ENCODE measurements around the gene SPRED3.
"Not testable (repeated sequence)": the region's sequence is repeated elsewhere in the genome, so short reads cannot be mapped to it uniquely, and the experiment has no call there.

Gene SPRED3

GRCh38 chr19:38392707-38393308, 4.3 kb downstream of the SPRED3 start:
- DNase-seq: no peak

- DNase-seq: peak; percentile 88
Measured at GRCh38 chr19:38394488-38394887, 6.0 kb downstream of the SPRED3 start.

- peak; percentile 78 for DNase-seq
Measured at GRCh38 chr19:38395381-38396114, 7.1 kb downstream of the SPRED3 start.

- DNase-seq: no peak
Measured at GRCh38 chr19:38399081-38399480, 10.6 kb downstream of the SPRED3 start.

GRCh38 chr19:38399537-38399936, 11.0 kb downstream of the SPRED3 start:
- DNase-seq: no peak

GRCh38 chr19:38400361-38400760, 11.9 kb downstream of the SPRED3 start:
- DNase-seq: no peak

GRCh38 chr19:38401148-38401547, 12.7 kb downstream of the SPRED3 start:
- no peak for DNase-seq

GRCh38 chr19:38402623-38402966, 14.1 kb downstream of the SPRED3 start:
- DNase-seq: no peak

GRCh38 chr19:38402967-38403674, 14.6 kb downstream of the SPRED3 start, which contains the start of gene FAM98C:
Gene FAM98C (plus strand): TSS chr19:38403093. CDS start chr19:38403154, 61 bp downstream.
- DNase-seq: peak; percentile 99

GRCh38 chr19:38404858-38405257, 16.4 kb downstream of the SPRED3 start:
- no peak for DNase-seq

- DNase-seq: no peak
Measured at GRCh38 chr19:38405276-38405675, 16.8 kb downstream of the SPRED3 start.

- DNase-seq: no peak
Measured at GRCh38 chr19:38409631-38410133, 21.2 kb downstream of the SPRED3 start.

- DNase-seq: not testable (repeated sequence)
Measured at GRCh38 chr19:38410407-38410806, 21.9 kb downstream of the SPRED3 start.

GRCh38 chr19:38411041-38411712, 22.7 kb downstream of the SPRED3 start:
- DNase-seq: no peak

- DNase-seq: not testable (repeated sequence)
Measured at GRCh38 chr19:38411898-38412297, 23.4 kb downstream of the SPRED3 start.

GRCh38 chr19:38412491-38412890, 24.0 kb downstream of the SPRED3 start:
- no peak for DNase-seq

- DNase-seq: no peak
Measured at GRCh38 chr19:38412961-38413360, 24.5 kb downstream of the SPRED3 start.

GRCh38 chr19:38413416-38413815, 24.9 kb downstream of the SPRED3 start:
- DNase-seq: no peak

- DNase-seq: no peak
Measured at GRCh38 chr19:38417146-38417543, 28.6 kb downstream of the SPRED3 start.

GRCh38 chr19:38417544-38418506, 29.3 kb downstream of the SPRED3 start:
- peak; percentile 84 for DNase-seq

GRCh38 chr19:38420935-38421334, 32.4 kb downstream of the SPRED3 start:
- no peak for DNase-seq

GRCh38 chr19:38421856-38422255, 33.4 kb downstream of the SPRED3 start:
- DNase-seq: no peak

All from activated effector memory CD4-positive, alpha-beta T cell treated with anti-CD3 and anti-CD28 coated beads, Interleukin-2, amount 50 U/mL, for 16 hours (primary cell).